HG03108 (cell line): ENCODE measurements around the gene MYCBPAP.

Experiments
- ATAC-seq: cut with Tn5 transposase; IDR thresholded peaks from one replicate; pipeline ENCODE4 v1.9.1; 2021; ENCODE audit warnings: moderate library complexity; ENCODE audit not compliant: unreplicated experiment

Gene MYCBPAP

DNA sequence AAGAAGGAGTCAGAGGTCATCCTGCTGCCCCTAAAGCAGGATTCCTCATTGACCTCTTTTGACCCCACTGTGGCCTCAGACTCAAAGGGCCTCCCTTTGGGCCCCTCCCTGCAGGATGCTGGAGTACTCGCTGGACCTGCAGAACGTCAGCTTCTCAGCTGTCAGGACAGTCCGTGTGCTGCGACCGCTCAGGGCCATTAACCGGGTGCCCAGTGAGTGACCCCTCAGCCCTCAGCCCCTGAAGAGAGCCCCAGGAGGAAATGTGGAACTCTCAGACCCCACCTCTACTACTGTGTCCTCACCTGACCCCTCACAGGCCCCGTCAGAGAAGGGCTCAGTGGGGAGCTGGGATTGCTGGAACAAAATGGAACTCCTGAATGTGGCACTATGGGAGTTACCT, 61.4 kb downstream of the MYCBPAP start:
- no peak for ATAC-seq

DNA sequence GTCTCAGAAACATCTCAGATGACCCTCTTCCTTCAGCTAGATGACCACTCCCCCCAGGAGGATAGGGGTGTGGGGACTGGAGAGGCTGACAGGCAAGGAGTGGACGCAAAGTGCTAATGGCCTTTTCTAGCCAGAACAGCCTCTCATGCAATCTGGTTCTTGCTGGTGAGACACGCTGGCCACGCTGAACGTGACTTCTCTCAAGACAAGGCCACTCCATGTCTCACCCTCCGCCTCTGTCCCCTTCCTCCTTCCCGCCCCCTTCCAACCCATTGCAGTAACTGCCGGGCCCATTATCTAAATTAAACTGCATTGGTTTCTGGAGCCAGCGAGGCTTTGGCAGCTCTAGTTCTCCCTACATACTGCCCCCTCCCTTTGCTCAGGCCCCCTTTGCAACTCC, 61.8 kb downstream of the MYCBPAP start:
- ATAC-seq, result no peak

- no peak for ATAC-seq
Measured at GRCh38 chr17:50570528-50570927, 62.3 kb downstream of the MYCBPAP start.

DNA sequence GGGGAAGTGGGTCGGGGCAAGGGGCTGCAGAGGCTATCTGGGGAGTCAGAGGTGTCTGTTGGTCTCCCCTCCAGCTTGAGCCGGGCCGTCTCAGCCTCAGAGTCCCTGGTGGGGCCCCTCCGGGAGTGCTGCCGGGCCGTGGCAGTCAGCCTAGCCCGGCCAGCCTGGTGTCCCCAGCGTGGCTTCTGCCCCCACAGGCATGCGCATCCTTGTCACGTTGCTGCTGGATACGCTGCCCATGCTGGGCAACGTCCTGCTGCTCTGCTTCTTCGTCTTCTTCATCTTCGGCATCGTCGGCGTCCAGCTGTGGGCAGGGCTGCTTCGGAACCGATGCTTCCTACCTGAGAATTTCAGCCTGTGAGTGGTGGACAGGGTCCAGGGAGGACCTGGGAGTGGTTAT, 63.4 kb downstream of the MYCBPAP start:
- ATAC-seq, result no peak

GRCh38 chr17:50572541-50572940, 64.3 kb downstream of the MYCBPAP start:
- ATAC-seq, result no peak

GRCh38 chr17:50573866-50574611, 65.8 kb downstream of the MYCBPAP start:
- ATAC-seq, result no peak

GRCh38 chr17:50575581-50576210, 67.5 kb downstream of the MYCBPAP start:
- no peak for ATAC-seq

GRCh38 chr17:50576864-50577263, 68.6 kb downstream of the MYCBPAP start:
- no peak for ATAC-seq

GRCh38 chr17:50577451-50577954, 69.3 kb downstream of the MYCBPAP start:
- ATAC-seq, result no peak

DNA sequence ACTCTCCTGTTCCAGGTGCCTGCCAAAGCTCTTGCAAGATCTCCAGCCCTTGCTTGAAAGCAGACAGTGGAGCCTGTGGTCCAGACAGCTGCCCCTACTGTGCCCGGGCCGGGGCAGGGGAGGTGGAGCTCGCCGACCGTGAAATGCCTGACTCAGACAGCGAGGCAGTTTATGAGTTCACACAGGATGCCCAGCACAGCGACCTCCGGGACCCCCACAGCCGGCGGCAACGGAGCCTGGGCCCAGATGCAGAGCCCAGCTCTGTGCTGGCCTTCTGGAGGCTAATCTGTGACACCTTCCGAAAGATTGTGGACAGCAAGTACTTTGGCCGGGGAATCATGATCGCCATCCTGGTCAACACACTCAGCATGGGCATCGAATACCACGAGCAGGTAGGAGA, 69.9 kb downstream of the MYCBPAP start:
- ATAC-seq, result no peak

DNA sequence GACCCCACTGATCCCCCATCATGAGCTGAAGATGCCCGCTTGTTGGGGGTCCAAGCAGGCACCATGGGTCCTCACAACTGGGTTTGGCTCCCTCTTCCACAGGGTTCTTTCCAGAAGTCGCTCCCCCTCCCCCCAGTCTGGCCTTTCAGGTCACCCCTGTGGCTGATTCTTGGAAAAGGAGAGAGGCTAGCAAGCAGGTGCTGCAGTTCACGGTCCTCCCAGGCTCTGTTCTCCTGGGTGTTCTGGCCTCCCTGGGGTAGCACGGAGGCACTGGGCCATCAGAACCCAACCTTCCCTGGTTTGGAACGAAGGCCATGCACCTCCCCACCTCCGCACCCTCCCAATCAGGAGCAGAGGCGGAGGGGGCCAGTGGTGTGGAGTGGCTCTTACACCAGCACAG, 71.2 kb downstream of the MYCBPAP start:
- no peak for ATAC-seq

DNA sequence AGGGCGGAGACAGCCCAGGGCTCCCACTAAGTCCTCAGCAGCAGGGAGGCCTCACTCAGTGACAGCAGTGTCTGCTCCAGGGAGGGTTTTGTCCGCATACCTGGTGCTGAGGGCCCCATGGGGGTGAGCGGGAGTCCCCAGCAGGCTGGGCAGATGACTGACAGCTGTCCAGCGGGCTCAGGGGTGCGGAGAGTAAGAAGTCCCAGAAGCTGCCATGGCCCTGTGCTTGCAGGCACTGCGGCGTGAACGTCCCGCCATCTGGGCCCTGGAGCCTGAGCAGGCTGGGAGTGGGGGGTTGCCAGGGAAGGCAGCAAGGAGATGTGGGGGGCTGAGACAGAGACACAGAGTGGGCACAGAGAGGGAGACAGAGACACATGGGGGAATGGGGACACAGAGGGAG, 72.4 kb downstream of the MYCBPAP start:
- ATAC-seq, result no peak
